ENCODE results near the gene NDUFB10. TPM values are rescaled to one million over a fixed set of nuclear protein-coding genes. Genes with fewer than 3 reads are reported as not detected.

The NDUFB10 gene
- total and polyA plus RNA-seq, 2 experiments from 2014 or later, result 244 to 495 TPM

DNA sequence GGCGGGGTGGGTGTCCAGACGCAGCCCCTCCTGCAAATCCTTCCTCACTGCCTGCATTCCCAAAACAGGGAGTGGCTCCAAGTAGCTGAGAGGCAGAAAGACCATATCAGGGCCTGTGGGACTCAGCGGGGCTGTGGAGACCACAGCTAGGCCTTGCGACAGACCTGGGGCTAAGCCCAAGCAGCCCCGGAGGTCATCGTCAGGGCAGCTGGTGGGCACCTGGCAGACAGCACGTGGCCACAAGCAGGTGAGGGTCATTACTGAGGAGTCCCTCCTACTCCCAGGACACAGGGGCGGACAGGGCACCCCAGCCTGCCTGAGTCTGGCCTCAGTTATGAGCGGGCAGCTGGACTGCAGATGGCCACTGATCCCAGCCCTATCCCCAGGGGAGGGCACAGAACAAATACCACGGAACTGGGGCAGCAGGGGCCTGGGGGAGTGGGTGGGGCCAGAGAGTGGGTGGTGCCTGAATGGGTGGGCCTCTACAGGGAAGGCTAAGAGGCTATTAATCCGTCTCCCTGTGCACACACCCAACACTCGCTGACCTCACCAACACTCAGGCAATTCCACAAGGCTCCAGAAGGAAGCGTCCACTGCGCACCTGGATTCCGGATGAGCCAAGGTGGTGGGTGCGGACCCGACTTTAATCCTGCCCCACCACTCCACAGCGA is 49.6 kb upstream of the NDUFB10 start (continued):
- TF ChIP-seq, protein P1, sequence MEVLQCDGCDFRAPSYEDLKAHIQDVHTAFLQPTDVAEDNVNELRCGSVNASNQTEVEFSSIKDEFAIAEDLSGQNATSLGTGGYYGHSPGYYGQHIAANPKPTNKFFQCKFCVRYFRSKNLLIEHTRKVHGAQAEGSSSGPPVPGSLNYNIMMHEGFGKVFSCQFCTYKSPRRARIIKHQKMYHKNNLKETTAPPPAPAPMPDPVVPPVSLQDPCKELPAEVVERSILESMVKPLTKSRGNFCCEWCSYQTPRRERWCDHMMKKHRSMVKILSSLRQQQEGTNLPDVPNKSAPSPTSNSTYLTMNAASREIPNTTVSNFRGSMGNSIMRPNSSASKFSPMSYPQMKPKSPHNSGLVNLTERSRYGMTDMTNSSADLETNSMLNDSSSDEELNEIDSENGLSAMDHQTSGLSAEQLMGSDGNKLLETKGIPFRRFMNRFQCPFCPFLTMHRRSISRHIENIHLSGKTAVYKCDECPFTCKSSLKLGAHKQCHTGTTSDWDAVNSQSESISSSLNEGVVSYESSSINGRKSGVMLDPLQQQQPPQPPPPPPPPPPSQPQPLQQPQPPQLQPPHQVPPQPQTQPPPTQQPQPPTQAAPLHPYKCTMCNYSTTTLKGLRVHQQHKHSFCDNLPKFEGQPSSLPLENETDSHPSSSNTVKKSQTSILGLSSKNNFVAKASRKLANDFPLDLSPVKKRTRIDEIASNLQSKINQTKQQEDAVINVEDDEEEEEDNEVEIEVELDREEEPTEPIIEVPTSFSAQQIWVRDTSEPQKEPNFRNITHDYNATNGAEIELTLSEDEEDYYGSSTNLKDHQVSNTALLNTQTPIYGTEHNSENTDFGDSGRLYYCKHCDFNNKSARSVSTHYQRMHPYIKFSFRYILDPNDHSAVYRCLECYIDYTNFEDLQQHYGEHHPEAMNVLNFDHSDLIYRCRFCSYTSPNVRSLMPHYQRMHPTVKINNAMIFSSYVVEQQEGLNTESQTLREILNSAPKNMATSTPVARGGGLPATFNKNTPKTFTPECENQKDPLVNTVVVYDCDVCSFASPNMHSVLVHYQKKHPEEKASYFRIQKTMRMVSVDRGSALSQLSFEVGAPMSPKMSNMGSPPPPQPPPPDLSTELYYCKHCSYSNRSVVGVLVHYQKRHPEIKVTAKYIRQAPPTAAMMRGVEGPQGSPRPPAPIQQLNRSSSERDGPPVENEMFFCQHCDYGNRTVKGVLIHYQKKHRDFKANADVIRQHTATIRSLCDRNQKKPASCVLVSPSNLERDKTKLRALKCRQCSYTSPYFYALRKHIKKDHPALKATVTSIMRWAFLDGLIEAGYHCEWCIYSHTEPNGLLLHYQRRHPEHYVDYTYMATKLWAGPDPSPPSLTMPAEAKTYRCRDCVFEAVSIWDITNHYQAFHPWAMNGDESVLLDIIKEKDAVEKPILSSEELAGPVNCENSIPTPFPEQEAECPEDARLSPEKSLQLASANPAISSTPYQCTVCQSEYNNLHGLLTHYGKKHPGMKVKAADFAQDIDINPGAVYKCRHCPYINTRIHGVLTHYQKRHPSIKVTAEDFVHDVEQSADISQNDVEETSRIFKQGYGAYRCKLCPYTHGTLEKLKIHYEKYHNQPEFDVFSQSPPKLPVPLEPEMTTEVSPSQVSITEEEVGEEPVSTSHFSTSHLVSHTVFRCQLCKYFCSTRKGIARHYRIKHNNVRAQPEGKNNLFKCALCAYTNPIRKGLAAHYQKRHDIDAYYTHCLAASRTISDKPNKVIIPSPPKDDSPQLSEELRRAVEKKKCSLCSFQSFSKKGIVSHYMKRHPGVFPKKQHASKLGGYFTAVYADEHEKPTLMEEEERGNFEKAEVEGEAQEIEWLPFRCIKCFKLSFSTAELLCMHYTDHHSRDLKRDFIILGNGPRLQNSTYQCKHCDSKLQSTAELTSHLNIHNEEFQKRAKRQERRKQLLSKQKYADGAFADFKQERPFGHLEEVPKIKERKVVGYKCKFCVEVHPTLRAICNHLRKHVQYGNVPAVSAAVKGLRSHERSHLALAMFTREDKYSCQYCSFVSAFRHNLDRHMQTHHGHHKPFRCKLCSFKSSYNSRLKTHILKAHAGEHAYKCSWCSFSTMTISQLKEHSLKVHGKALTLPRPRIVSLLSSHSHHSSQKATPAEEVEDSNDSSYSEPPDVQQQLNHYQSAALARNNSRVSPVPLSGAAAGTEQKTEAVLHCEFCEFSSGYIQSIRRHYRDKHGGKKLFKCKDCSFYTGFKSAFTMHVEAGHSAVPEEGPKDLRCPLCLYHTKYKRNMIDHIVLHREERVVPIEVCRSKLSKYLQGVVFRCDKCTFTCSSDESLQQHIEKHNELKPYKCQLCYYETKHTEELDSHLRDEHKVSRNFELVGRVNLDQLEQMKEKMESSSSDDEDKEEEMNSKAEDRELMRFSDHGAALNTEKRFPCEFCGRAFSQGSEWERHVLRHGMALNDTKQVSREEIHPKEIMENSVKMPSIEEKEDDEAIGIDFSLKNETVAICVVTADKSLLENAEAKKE (CRISPR knock-in tag; IDR thresholded peaks at IDR 0.05), result no peak
- TF ChIP-seq, protein P2, sequence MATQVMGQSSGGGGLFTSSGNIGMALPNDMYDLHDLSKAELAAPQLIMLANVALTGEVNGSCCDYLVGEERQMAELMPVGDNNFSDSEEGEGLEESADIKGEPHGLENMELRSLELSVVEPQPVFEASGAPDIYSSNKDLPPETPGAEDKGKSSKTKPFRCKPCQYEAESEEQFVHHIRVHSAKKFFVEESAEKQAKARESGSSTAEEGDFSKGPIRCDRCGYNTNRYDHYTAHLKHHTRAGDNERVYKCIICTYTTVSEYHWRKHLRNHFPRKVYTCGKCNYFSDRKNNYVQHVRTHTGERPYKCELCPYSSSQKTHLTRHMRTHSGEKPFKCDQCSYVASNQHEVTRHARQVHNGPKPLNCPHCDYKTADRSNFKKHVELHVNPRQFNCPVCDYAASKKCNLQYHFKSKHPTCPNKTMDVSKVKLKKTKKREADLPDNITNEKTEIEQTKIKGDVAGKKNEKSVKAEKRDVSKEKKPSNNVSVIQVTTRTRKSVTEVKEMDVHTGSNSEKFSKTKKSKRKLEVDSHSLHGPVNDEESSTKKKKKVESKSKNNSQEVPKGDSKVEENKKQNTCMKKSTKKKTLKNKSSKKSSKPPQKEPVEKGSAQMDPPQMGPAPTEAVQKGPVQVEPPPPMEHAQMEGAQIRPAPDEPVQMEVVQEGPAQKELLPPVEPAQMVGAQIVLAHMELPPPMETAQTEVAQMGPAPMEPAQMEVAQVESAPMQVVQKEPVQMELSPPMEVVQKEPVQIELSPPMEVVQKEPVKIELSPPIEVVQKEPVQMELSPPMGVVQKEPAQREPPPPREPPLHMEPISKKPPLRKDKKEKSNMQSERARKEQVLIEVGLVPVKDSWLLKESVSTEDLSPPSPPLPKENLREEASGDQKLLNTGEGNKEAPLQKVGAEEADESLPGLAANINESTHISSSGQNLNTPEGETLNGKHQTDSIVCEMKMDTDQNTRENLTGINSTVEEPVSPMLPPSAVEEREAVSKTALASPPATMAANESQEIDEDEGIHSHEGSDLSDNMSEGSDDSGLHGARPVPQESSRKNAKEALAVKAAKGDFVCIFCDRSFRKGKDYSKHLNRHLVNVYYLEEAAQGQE (IDR thresholded peaks at IDR 0.05; ENCODE audit: unreplicated experiment), result no peak
- no peak for TF ChIP-seq EZH2phosphoT487 (IDR thresholded peaks at IDR 0.05; ENCODE audit: unreplicated experiment)
- TF ChIP-seq CREB1 (CRISPR knock-in tag; IDR thresholded peaks at IDR 0.05; ENCODE audit: low read depth), result no peak
- no peak for TF ChIP-seq ZNF331 (CRISPR knock-in tag; IDR thresholded peaks at IDR 0.05; ENCODE audit: low read depth)
- TF ChIP-seq, protein P3, sequence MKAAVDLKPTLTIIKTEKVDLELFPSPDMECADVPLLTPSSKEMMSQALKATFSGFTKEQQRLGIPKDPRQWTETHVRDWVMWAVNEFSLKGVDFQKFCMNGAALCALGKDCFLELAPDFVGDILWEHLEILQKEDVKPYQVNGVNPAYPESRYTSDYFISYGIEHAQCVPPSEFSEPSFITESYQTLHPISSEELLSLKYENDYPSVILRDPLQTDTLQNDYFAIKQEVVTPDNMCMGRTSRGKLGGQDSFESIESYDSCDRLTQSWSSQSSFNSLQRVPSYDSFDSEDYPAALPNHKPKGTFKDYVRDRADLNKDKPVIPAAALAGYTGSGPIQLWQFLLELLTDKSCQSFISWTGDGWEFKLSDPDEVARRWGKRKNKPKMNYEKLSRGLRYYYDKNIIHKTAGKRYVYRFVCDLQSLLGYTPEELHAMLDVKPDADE (IDR thresholded peaks at IDR 0.05), result no peak
- no peak for TF ChIP-seq NANOG (IDR thresholded peaks at IDR 0.05; ENCODE audit: borderline replicate concordance)
